Stimulated activated CD8-positive, alpha-beta memory T cell treated with anti-CD3 and anti-CD28 coated beads, Interleukin-12 subunit alpha, Interleukin-12 subunit beta, amount 100 ng/mL, for 4 hours (primary cell): ENCODE data around the gene DGUOK.

Source experiments
- DNase-seq: peaks from one replicate; pipeline ENCODE4 v3.0.0-alpha.2; 2020; ENCODE audit warnings: low read depth

DGUOK gene

DNA sequence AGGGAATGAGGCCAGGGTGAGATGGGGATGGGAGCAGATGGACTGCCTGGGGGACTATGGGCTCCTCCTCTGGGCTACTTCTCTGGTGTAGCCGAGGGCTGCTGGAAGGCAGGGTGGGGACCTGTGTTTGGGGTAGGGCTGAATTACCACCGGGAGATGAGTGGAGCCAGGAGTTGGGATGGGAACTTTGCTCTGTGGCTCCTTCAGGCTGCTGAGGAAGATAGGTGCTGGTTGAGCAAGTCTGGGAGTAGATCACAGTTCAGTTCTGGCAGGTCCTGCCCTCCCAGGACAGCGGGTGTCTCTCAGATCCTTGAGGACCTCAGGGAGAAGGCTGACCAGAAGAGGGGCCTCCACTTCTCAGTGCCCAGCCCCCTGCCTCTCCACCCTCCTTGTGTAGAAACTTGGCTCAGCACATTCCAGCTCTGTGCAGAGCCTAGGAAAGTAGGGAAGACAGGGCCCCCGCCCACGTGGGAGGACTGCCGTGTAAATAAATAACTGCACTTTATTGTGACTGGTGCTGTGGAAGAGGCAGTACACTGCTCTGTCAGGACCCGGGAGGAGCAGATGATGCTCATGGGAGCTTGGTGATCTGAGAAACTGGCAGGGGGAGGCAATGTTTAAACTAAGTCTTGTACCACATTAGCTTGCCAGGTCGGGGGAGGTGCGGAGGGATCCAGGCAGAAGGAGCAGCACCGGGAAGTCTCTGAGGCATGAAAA, 73.4 kb downstream of the DGUOK start:
- no peak for DNase-seq

DNA sequence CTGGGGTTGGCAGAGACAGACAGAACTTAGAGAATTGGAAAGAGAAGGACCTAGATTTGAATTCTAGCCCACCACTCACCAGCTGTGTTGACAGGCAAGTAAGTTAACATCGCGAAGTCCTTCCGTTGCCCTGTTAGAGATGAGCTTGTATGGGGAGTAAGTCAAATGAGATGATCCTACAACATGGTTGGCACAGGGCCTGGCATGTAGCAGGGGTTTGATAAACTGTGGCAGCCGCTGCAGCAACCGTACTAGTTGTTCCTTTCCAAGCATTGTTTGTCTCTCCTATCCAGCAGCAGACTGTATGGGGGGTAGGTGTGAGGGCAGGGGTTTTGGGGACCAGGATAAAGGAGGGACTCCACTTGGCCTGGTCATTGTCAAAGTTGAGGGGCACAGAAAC, 74.0 kb downstream of the DGUOK start:
- no peak for DNase-seq

DNA sequence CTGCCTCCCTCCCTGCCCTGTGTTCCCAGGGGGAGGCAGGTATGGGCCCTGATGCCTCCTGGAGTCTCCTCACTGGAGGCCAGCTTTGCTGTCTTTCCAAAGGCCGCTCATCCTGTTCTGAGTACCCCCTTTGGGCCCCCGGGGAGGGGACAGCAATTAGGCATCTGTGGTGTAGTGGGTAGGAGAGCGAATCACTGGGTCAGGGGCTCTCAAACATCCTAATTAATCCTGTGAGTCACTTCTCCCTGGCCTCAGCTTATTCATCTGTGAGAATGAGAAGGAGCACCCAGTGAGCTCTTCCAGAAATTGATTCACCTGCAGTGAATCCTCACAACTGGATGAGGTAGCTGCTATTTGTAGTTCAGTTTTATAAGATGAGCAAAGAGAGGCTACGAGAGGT, 74.4 kb downstream of the DGUOK start:
- no peak for DNase-seq

DNA sequence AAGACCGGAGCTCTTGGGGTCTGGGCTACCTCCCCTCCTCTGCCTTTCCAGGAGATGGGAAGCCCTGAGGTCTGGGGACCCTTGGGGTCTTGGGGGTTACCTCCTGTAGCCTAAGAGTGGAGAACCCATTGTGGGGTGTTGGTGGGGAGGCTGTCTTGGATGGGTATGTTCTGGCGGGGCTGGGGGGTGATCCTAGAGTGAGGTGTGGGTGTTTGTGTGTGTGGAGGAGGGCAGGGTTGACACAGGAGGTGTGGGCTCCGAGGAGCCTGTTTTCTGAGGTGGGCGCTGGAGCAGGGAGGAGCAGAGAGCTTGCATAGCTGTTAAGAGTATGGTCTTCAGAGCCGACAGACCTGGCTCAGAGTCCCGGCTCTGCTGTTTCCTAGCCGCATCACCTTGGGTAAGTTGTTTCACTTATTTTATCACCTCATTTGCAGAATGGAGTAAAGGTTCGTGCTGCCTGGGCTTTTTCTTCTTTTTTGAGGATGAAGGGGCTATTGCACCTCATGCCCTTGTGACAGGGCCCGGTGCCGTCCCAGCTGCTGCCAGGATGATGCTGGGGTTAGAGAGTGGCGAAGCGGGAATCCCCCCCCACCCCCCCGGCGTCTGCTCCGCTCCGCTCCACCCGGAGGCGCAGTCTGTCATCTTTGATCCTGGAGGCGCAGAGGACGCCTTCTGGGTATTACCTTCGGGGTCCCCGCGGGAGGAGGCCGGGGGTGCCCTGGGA, 75.3 kb downstream of the DGUOK start:
- no peak for DNase-seq

DNA sequence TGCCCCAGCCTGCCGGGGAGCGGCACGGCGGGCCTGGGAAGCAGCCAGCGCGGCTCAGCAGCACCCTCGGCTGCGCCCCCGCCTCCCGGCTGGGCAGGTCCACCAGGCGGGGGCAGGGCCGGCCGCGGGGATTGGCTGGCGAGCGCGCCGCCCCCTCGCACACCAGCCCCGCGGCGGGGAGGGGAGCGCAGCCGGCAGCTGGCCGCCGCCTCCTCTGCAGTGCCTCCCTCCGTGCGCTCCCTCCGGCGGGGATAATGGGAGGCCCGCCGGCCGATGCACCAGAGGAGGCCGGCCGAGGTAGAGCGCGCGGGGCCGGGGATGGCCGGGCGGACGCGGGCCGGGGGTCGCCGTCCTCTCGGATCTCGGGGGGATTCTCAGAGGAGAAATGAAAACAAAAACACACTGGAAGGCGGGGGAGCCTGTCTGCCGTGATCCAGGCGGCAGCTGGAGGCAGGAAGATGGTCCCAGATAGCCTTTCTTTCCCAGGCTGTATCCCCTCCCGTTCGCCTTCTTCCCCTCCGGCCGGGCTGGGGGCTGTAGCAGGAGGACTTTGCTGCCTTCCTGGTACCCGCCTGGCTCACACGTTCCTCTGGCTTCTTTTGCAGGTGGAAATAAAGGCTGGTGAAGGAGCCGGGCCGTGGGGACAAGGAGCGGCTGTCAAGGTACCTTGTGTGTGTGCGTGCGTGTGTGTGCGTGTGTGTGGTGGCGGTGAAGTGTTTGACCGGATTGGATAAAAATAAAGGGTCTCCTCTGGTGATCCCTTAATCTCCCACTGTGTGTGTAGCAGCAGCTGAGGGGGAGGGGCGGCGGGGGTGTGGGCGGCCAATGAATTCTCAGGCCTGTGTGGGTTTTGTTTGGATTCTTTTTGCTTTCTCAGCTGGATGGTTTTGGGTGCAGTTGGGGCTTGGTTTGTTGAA, 76.1 kb downstream of the DGUOK start:
- DNase-seq = peak; percentile 73

DNA sequence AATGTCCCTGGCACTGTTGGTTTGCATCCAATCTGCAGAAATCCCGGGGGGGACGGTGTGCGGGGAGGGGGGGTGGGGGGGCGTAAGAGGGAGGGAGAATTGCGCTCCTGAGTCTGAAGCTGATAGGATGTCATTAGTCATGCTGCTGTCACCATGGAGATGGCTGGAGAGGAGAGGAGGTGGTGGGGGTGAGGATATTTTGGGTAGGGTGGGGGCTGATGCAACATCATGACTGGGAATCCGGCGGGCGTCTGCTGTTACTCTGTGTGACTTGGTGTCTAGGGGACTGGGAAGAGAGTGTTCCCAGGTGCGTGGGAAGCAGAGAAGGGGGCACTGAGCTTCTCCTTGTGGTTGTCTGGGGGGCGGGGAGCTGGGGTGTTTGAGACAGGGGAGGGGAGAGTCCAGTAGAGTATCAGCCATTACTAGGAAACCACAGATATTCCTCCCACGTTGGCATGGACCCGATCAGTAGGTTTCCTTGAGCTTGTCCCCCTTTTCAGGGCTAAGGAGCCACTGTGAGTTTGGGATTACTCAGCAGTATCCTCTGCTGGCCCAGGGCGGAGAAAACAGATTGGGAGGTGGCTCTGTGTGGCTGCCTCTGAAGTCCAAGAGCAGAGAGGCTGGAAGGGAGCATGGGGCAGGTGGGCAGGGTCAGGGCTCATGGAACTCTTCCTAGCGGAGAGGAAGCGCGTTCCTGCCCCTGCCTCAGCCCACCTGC, 77.0 kb downstream of the DGUOK start:
- DNase-seq = no peak

DNA sequence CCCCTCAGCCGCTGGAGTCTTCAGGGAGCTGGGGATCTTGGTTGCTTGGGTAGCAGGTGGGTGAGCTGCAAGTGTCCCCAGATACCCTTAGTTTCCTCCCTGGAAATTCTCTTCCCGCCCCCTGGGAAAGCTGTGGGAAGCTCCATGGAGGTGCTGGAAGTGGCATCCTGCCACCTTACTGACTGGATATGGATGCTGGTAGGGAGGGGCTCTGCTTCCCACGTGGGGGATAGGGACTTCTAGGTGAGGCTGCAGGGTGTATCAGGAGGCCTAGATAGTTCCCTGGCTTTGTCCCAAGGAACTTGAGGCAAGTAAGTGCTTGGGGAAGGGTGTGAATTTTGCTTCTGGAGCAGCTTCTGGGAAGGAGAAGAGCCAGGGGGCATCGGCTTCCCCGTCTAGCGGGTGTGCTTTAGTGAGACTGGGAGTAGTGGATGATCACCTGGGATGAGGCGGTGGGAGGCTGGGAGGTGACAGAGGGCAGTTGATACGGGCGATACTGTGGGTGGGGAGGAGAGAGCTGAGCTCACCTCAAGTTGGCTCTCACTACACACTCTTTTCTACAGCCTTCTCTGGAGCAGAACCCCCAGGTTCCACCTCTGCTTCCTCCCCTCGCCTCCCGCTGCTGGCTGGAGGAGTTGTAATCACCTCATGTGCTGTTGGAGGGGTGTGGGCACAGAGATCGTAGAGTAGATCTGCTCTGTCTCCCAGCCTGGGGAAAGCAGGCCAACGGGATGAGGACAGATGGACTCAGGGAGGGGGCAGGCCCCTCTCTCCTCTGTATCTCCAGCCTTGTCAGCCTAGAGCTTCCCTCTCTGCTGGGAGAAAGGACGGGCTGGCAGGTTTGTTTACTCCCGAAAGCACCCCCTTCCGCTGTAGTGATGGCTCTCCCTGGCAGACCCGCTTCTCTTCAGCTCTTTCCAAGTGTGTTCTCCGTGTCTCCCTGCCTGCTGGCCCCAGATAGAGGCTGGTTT, 77.8 kb downstream of the DGUOK start:
- no peak for DNase-seq

DNA sequence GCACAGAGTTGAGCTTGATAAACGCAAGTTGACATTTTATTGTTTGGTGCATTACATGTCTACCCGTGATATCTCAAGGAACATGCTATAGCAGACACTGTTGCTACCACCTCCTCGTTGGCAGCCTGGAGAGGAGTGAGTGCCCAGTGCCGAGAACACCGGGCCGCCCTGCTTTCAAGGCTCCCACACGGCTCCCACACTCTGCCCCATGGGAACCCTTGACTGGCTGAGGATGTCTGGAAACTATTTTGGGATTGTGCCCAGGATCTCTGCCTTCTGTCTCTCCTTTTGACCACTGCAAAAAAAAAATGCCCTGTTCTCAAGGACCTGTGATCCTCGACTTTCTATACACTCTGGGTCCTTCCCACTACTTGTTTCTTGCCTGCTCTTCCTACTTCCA, 79.1 kb downstream of the DGUOK start:
- DNase-seq = no peak

DNA sequence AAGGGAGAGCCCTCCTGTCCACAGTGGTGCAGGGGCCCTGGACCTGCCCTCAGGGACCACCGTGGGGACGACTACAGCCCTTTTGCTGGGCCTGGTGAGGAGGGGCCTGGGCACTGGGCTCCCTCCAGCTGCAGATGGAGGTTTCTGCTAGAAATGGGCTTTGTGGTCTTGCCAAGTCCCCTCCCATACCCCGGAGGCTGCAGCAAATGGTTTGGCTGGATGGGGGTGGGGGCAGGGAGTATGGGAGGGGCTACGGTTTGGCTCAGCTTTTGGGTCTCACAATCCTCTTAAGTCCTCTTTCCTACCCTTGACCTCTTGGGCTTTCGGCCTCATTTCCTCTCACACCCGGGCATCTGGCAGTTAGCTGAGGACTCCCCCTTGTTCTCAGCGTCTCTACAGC, 79.8 kb downstream of the DGUOK start:
- DNase-seq = no peak

DNA sequence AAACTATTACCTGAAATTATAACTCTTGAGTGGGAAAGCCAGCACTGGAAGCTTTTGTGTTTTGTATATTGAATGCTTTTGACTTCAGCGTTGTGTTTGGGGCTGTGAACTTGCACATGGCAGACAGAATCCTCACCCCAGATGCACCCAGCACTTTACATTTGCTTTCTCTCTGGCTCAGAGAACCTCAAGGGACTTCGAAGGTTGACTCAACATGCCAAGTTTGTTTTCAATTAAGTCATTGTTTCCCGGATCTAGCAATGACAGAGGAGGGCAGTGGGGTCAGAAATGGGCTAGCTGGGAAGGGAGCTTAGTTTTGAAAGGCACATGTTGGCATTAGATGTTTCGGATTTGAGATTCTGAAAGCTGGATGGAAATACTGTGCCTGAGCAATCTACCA, 80.4 kb downstream of the DGUOK start:
- no peak for DNase-seq

DNA sequence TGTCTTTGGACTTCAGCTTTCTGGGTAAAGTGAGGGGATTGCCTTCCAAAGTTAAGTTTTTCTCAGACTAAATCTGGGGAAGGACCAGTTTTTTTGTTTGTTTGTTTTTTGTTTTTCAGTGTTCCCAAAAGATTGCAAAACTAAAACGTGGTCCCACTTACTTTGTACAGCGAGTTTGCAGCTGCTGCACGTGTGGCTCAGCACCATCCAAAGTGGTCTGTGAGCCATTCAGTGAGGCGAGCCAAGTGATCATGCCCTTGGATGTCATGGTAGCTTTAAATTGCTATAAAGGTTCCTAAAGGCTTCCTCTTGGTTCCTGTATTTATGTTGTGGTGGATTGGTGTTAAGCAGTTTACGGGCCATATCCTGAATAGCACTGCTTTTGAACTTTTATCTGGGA, 81.0 kb downstream of the DGUOK start:
- no peak for DNase-seq
